Neutrophil (primary cell): ENCODE measurements around the gene HEY2.

Experiments
- H3K27ac ChIP-seq: fragments of 200-600 bp; sonication (generic); 2 replicates; pipeline ENCODE4 v1.5.1; 2016; ENCODE audit warnings: mild to moderate bottlenecking, moderate library complexity
- H3K27me3 ChIP-seq: fragments of 200-600 bp; sonication (generic); 2 replicates; pipeline ENCODE4 v1.6.0; 2016; ENCODE audit warnings: mild to moderate bottlenecking
- H3K36me3 ChIP-seq: fragments of 200-600 bp; sonication (generic); 2 replicates; pipeline ENCODE4 v1.5.1; 2017
- H3K4me1 ChIP-seq, 2 experiments: fragments of 200-600 bp in 1 of 2; sonication (generic) in 1 of 2; 1 replicate in 1 of 2; 2 replicates in 1 of 2; pipeline versions ENCODE4 v1.5.1 to v1.6.1; 2013 to 2016; ENCODE audit warnings: low read depth in 1 of 2, low read length in 1 of 2, mild to moderate bottlenecking in 1 of 2, moderate library complexity in 1 of 2; ENCODE audit not compliant: control insufficient read depth in 1 of 2, insufficient read depth in 1 of 2
- H3K4me3 ChIP-seq, 2 experiments: fragments of 200-600 bp in 1 of 2; sonication (generic) in 1 of 2; 1 replicate in 1 of 2; 2 replicates in 1 of 2; pipeline ENCODE4 v1.5.1; 2013 to 2016; ENCODE audit warnings: low read depth in 1 of 2, low read length in 1 of 2, mild to moderate bottlenecking in 1 of 2, moderate library complexity in 1 of 2
- H3K9me3 ChIP-seq: fragments of 200-600 bp; sonication (generic); 2 replicates; pipeline ENCODE4 v1.5.1; 2016
- TF ChIP-seq, protein P1 (sequence below): fragments of 200-600 bp; sonication (generic); IDR thresholded peaks from 2 replicates; pipeline ENCODE4 v1.5.1; 2016; ENCODE audit warnings: antibody characterized with exemption

The HEY2 gene

DNA sequence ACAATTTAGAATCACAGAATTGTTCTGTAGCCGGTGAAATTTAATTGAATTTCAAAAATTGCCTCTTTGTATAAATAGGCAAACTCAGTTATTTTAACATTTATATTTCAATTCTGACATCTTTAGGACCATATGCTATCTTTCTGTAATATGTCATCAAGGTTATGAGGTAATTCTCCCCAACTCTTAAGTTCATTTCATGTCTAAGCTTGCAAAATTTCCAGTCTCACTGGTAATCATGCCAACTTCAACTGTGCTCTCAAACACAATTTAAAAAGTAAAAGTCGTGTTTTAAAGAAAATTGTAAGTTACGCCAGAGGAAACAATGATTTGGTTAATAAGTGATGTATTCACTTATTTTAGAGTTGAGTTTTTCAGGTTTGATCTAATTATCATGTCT lies 42.7 kb downstream of the HEY2 start:
- no peaks in the 10 kb centered on the region for H3K9me3 ChIP-seq
- TF ChIP-seq, protein P1, sequence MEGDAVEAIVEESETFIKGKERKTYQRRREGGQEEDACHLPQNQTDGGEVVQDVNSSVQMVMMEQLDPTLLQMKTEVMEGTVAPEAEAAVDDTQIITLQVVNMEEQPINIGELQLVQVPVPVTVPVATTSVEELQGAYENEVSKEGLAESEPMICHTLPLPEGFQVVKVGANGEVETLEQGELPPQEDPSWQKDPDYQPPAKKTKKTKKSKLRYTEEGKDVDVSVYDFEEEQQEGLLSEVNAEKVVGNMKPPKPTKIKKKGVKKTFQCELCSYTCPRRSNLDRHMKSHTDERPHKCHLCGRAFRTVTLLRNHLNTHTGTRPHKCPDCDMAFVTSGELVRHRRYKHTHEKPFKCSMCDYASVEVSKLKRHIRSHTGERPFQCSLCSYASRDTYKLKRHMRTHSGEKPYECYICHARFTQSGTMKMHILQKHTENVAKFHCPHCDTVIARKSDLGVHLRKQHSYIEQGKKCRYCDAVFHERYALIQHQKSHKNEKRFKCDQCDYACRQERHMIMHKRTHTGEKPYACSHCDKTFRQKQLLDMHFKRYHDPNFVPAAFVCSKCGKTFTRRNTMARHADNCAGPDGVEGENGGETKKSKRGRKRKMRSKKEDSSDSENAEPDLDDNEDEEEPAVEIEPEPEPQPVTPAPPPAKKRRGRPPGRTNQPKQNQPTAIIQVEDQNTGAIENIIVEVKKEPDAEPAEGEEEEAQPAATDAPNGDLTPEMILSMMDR: no peak
- peak overlapping the region; percentile 87 for H3K27ac ChIP-seq
- no peaks in the 10 kb centered on the region for H3K36me3 ChIP-seq
- no peaks in the 10 kb centered on the region for H3K27me3 ChIP-seq
- H3K4me1 ChIP-seq: peaks cover 39 to 43% of the 10 kb centered on the region in 2 experiments
- H3K4me3 ChIP-seq: peak overlapping the region in 1 of 2 experiments; percentile 94

DNA sequence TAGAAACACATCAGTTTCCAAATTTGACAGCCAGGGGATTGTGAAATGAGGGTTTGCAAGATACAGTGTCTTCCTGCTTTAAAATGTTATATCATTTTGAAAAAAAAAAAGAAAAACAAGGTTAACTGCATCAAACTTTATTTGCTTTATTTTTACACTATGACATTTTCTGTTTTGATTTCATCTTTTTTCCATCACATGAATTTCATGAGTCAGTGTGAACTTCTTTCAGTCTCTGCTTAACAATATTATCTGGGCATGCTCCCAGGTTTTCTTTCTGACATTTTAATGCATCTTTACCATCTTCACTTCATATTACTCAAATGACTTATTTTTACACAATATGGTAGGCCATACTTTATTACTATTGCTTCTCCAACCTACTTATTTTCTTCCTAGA lies 43.2 kb downstream of the HEY2 start:
- peak overlapping the region; percentile 87 for H3K27ac ChIP-seq

DNA sequence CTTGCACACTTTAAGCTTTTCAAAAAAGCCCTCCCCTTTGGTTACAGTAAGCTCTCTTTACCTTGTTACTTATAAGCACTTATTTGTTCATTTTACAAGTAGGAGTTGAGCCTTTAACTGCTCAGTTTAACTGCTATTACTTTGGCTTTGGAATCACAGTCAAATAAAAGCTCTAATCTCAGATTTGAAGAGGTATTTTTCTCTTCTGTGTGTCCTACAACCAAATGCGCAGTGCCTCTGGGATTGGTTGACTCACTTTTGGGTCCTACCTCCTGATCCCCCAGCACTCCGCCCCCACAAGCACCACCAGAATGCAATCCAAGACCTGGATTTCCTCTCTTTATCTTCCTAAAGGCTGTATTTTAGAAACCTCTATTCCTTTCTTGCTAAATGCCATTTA lies 43.8 kb downstream of the HEY2 start:
- peaks cover 43 to 45% of the 10 kb centered on the region in 2 experiments for H3K4me1 ChIP-seq
- H3K36me3 ChIP-seq: no peaks in the 10 kb centered on the region
- H3K4me3 ChIP-seq: no peak overlapping the region
- no peaks in the 10 kb centered on the region for H3K27me3 ChIP-seq
- H3K27ac ChIP-seq: peak overlapping the region; percentile 87
- H3K9me3 ChIP-seq: no peaks in the 10 kb centered on the region
- TF ChIP-seq, protein P1: no peak

More for the DNA sequence above, 43.2 kb downstream of the HEY2 start:
- TF ChIP-seq, protein P1: no peak
- Histone ChIP-seq H3K36me3 (no peaks in the 10 kb centered on the region), H3K4me3 (no peak overlapping the region), H3K9me3 (no peaks in the 10 kb centered on the region), H3K27me3 (no peaks in the 10 kb centered on the region), H3K4me1 (peaks cover 39 to 43% of the 10 kb centered on the region in 2 experiments)

DNA sequence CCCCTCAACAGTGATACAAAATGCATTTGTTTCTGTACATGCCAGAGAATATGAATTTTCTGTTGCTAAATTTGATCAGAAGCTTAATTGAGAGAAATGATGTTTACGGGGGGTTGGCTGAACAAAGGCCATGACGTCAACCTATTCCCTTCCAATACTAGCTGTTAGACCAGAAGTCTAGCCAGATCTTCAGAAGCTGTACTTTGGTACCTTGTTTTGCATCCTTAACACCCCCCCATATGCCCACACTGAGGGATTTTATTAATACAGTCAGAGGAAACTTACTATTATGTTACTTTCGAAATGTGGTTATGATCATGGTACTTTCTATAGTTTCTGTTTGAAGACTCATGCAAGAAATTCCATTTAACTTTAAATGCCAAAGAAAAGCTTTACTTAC lies 44.4 kb downstream of the HEY2 start:
- Histone ChIP-seq H3K27ac (no peak overlapping the region), H3K36me3 (no peaks in the 10 kb centered on the region), H3K27me3 (no peaks in the 10 kb centered on the region), H3K4me3 (no peak overlapping the region), H3K4me1 (peaks cover 47 to 50% of the 10 kb centered on the region in 2 experiments), H3K9me3 (no peaks in the 10 kb centered on the region)
- TF ChIP-seq, protein P1: no peak

DNA sequence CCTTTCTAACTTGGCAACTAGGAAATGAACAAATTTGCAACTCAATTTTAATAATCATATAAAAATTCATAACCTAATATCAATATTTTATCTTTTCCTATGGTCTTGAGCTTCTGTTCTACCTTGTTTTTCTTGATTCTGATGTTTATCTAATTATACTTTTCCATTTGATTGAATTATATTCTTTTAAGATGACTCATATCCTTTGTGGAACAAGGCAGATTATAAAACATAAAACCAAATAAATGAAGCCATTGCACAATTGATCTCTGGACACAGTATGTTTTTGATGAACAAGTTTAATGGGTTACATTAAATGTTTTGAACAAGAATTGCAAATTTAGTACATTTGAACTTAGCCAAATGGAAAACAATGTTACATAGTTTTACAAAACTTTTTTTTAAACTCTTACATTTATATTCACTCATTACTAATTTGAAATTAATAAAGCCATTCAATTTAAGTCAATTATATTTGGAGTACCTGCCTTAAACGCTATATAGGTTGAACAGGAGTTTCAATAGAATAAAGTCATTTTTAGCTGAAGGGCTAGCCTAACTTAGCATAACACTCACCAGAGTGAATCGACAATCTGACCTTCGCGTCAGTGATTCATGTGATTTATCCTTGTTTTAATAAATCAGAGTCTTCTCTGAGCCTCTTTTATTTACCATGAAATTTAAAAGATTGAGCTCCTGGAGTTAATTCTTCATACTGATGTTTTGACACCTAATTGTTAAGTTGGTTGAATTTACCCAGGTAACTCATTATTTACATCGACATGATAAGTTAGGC lies 45.1 kb downstream of the HEY2 start:
- peaks cover 45 to 51% of the 10 kb centered on the region in 2 experiments for H3K4me1 ChIP-seq
- H3K27ac ChIP-seq: no peak overlapping the region
- H3K4me3 ChIP-seq: no peak overlapping the region
- no peaks in the 10 kb centered on the region for H3K36me3 ChIP-seq
- TF ChIP-seq, protein P1: no peak
- H3K27me3 ChIP-seq: no peaks in the 10 kb centered on the region
- no peaks in the 10 kb centered on the region for H3K9me3 ChIP-seq
